ENCODE measurements around the gene ELAPOR2. TPM values are rescaled to one million over a fixed set of nuclear protein-coding genes. Genes with fewer than 3 reads are reported as not detected.
A peak's percentile ranks its signal among the peaks of the same experiment; 100 is the strongest.

ELAPOR2 gene
- total and polyA plus RNA-seq, 2 experiments from 2014 or later: 12.7 to 28.3 TPM

DNA sequence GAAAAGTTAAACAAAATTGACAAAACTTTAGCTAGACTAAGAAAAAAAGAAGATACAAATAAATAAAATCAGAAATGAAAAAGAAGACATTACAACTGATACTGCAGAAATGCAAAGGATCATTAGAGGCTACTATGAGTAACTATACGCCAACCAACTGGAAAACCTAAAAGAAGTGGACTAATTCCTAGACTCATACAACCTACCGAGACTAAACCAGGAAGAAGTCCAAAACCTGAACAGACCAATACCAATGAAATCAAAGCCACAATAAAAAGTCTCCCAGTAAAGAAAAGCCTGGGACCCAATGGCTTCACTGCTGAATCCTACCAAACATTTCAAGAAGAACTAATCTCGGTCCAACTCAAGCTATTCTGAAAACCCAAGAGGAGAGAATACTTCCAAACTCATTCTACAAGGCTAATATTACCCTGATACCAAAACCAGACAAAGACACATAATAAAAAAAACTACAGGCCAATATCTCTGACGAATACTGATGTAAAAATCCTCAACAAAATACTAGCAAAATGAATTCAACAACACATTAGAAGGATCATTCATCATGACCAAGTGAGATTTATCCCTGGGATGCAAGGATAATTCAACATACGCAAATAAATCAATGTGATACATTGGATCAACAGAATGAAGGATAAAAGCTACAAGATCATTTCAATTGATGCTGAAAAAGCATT lies 20.3 kb downstream of the ELAPOR2 start:
- Histone ChIP-seq H3K36me3 (replicated peaks; ENCODE audit: insufficient read depth, low read depth) (no peaks in the 10 kb centered on the region), H4K20me1 (ENCODE audit: insufficient read depth, poor library complexity, severe bottlenecking) (peaks cover 13% of the 10 kb centered on the region), H3K27ac (peak overlapping the region; percentile 89), H3K4me3 (peak overlapping the region; percentile 56), H3K9me3 (ENCODE audit: low read depth) (no peaks in the 10 kb centered on the region), H3K79me2 (peaks cover 48% of the 10 kb centered on the region), H2AFZ (peak overlapping the region; percentile 72), H3K4me2 (peak overlapping the region; percentile 69), H3K4me1 (ENCODE audit: insufficient read depth) (peaks cover 9% of the 10 kb centered on the region), H3K9me2 (replicated peaks; ENCODE audit: insufficient read depth) (no peaks in the 10 kb centered on the region), H3K27me3 (no peaks in the 10 kb centered on the region)
- WGBS (ENCODE audit: low lambda C conversion rate, missing lambda C conversion rate): 11% methylated on average over 5 of the region's 5 CpGs
- DNase-seq (ENCODE audit: low spot score): no peak
- TF ChIP-seq EZH2phosphoT487 (IDR thresholded peaks at IDR 0.05; ENCODE audit: low read depth, severe bottlenecking, unreplicated experiment) (no peak), EZH2 (IDR thresholded peaks at IDR 0.05; ENCODE audit: borderline replicate concordance) (no peak)

DNA sequence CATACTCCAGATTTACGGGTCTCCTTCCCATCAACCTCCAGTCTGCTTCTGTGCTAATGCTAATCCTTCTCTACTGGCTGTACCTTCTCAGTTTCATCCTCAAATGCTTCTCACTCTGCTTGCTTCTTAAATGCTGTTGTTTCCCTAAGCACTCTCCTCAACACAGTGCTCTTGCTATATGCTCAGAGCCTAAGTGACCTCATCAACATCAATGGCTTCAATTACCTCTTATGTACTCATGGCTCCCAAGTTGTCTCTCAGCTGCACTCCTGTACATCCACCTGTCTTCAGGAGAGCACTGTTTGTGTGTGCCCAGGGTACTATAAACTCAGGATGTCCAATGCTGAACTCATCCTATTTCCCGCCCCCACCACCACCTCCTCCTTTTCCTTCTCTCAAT lies 22.5 kb downstream of the ELAPOR2 start:
- Histone ChIP-seq H3K79me2 (peaks cover 69% of the 10 kb centered on the region), H2AFZ (no peak overlapping the region), H3K9me2 (replicated peaks; ENCODE audit: insufficient read depth) (no peaks in the 10 kb centered on the region), H3K36me3 (replicated peaks; ENCODE audit: insufficient read depth, low read depth) (no peaks in the 10 kb centered on the region), H3K27ac (no peak overlapping the region), H3K4me3 (no peak overlapping the region), H3K9me3 (ENCODE audit: low read depth) (no peaks in the 10 kb centered on the region), H3K4me1 (ENCODE audit: insufficient read depth) (peaks cover 9% of the 10 kb centered on the region), H3K4me2 (no peak overlapping the region), H4K20me1 (ENCODE audit: insufficient read depth, poor library complexity, severe bottlenecking) (peaks cover 21% of the 10 kb centered on the region), H3K27me3 (no peaks in the 10 kb centered on the region)
- WGBS (ENCODE audit: low lambda C conversion rate, missing lambda C conversion rate): 98% methylated on average over 2 of the region's 2 CpGs
- TF ChIP-seq, protein P1, sequence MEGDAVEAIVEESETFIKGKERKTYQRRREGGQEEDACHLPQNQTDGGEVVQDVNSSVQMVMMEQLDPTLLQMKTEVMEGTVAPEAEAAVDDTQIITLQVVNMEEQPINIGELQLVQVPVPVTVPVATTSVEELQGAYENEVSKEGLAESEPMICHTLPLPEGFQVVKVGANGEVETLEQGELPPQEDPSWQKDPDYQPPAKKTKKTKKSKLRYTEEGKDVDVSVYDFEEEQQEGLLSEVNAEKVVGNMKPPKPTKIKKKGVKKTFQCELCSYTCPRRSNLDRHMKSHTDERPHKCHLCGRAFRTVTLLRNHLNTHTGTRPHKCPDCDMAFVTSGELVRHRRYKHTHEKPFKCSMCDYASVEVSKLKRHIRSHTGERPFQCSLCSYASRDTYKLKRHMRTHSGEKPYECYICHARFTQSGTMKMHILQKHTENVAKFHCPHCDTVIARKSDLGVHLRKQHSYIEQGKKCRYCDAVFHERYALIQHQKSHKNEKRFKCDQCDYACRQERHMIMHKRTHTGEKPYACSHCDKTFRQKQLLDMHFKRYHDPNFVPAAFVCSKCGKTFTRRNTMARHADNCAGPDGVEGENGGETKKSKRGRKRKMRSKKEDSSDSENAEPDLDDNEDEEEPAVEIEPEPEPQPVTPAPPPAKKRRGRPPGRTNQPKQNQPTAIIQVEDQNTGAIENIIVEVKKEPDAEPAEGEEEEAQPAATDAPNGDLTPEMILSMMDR (IDR thresholded peaks at IDR 0.05; ENCODE audit: poor library complexity): no peak
- TF ChIP-seq EZH2 (IDR thresholded peaks at IDR 0.05; ENCODE audit: borderline replicate concordance) (no peak), EZH2phosphoT487 (IDR thresholded peaks at IDR 0.05; ENCODE audit: low read depth, severe bottlenecking, unreplicated experiment) (no peak)
- DNase-seq (ENCODE audit: low spot score): no peak

DNA sequence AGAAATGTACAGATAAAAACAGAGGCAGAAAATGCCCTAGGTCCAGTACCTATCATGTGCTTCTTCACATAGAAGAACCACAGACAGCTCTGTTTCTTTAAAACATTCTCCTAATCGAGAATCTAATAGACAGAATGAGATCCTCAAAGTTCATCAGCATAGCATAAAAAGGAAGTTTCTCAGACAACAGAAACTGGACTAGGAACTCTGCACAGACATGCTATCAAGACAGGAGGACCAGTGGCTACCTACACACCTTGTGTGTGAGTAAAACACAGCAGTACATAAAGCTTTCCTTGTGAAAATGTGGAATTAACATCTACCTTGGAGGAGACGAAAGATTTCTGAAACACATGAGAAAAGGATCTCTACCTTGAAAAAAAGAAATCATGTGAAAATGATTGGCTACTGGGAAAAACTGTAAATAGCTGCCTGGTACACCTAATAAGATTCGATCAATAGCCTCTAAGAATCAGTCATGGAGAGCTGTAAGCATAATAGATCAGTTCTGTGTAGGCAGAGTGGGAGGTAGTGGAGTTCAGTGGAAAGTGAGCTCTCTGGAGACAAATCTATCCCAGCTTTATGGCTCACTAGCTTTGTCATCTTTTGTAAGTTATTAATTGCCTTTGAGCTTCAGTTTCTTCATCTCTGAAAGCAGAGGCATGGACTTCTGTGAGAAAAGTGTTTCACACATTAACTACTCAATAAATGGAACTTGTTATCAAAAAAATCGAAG lies 26.7 kb downstream of the ELAPOR2 start:
- DNase-seq (ENCODE audit: low spot score): no peak
- Histone ChIP-seq H2AFZ (no peak overlapping the region), H4K20me1 (ENCODE audit: insufficient read depth, poor library complexity, severe bottlenecking) (peaks cover 20% of the 10 kb centered on the region), H3K4me3 (no peak overlapping the region), H3K4me1 (ENCODE audit: insufficient read depth) (peaks cover under 1% of the 10 kb centered on the region), H3K27ac (no peak overlapping the region), H3K79me2 (peaks cover 100% of the 10 kb centered on the region), H3K27me3 (no peaks in the 10 kb centered on the region), H3K36me3 (replicated peaks; ENCODE audit: insufficient read depth, low read depth) (no peaks in the 10 kb centered on the region), H3K4me2 (no peak overlapping the region), H3K9me3 (ENCODE audit: low read depth) (no peaks in the 10 kb centered on the region), H3K9me2 (replicated peaks; ENCODE audit: insufficient read depth) (no peaks in the 10 kb centered on the region)
- WGBS (ENCODE audit: low lambda C conversion rate, missing lambda C conversion rate): 88% methylated on average over 4 of the region's 4 CpGs
- TF ChIP-seq EZH2phosphoT487 (IDR thresholded peaks at IDR 0.05; ENCODE audit: low read depth, severe bottlenecking, unreplicated experiment) (no peak), EZH2 (IDR thresholded peaks at IDR 0.05; ENCODE audit: borderline replicate concordance) (no peak)
- TF ChIP-seq, protein P1 (IDR thresholded peaks at IDR 0.05; ENCODE audit: poor library complexity): no peak

DNA sequence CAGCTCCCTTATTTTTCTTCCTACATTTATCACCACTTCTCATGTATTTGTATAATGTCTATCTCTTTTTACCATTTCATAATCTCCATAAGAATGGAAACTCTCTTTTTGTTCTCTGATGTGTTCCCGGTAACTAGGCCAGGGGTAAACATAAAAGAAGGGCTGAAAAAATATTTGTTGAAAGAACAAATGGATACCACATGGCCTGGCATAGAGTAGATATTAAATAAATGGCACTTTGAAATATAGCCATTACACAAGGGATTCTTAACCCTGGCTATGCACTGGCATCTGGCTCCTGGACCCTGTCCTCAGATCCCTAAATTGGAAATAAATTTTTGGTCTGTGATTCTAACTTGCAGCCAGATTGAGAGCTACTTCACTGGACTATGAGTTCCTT lies 30.4 kb downstream of the ELAPOR2 start:
- H3K27me3 ChIP-seq: no peaks in the 10 kb centered on the region
- no peaks in the 10 kb centered on the region for H3K4me1 ChIP-seq (ENCODE audit: insufficient read depth)
- H3K4me3 ChIP-seq: no peak overlapping the region
- no peaks in the 10 kb centered on the region for H3K9me2 ChIP-seq (replicated peaks; ENCODE audit: insufficient read depth)
- H4K20me1 ChIP-seq (ENCODE audit: insufficient read depth, poor library complexity, severe bottlenecking): peaks cover 12% of the 10 kb centered on the region
- no peak overlapping the region for H3K27ac ChIP-seq
- 60% methylated on average over 1 of the region's 1 CpG for WGBS (ENCODE audit: low lambda C conversion rate, missing lambda C conversion rate)
- no peak for DNase-seq (ENCODE audit: low spot score)
- H3K36me3 ChIP-seq (replicated peaks; ENCODE audit: insufficient read depth, low read depth): no peaks in the 10 kb centered on the region
- no peak overlapping the region for H2AFZ ChIP-seq
- H3K79me2 ChIP-seq: peaks cover 95% of the 10 kb centered on the region
- H3K4me2 ChIP-seq: no peak overlapping the region
- TF ChIP-seq EZH2 (IDR thresholded peaks at IDR 0.05; ENCODE audit: borderline replicate concordance) (no peak), EZH2phosphoT487 (IDR thresholded peaks at IDR 0.05; ENCODE audit: low read depth, severe bottlenecking, unreplicated experiment) (no peak)
- TF ChIP-seq, protein P1 (IDR thresholded peaks at IDR 0.05; ENCODE audit: poor library complexity): no peak
- no peaks in the 10 kb centered on the region for H3K9me3 ChIP-seq (ENCODE audit: low read depth)
